K562 (cell line): ENCODE results near the gene CCNB1IP1. TPM values are rescaled to one million over a fixed set of nuclear protein-coding genes. Genes with fewer than 3 reads are reported as not detected.

Experiments used
- ARID2 ChIP-seq: fragments of 450-650 bp; IDR thresholded peaks from 2 replicates; pipeline ENCODE4 v1.6.1; 2017; ENCODE audit warnings: antibody characterized with exemption, mild to moderate bottlenecking
- ATF6 ChIP-seq: sonication (generic); formaldehyde crosslinking; IDR thresholded peaks from 2 replicates; pipeline ENCODE4 v1.4.0; 2020; ENCODE audit warnings: mild to moderate bottlenecking, missing genetic modification reagents
- FOXA3 ChIP-seq, 2 experiments: fragments of 450-650 bp in 1 of 2; sonication (generic) in 1 of 2; formaldehyde crosslinking; IDR thresholded peaks in 1 of 2; conservative IDR thresholded peaks in 1 of 2; 2 replicates each; pipeline versions ENCODE4 v1.4.0 to v1.8.0; 2020 to 2022; ENCODE audit warnings: mild to moderate bottlenecking in 2 of 2, missing genetic modification reagents in 1 of 2
- GTF2E2 ChIP-seq: fragments of 200-800 bp; sonication (Bioruptor generic); IDR thresholded peaks from 2 replicates; pipeline ENCODE4 v1.6.1; 2016; ENCODE audit warnings: missing genetic modification characterization, missing compliant biosample characterization
- HDAC3 ChIP-seq: fragments of 450-650 bp; IDR thresholded peaks from 2 replicates; pipeline ENCODE4 v1.6.1; 2018; ENCODE audit warnings: borderline replicate concordance, mild to moderate bottlenecking, moderate library complexity; ENCODE audit not compliant: partially characterized antibody
- HLTF ChIP-seq: fragments of 450-650 bp; IDR thresholded peaks from 2 replicates; pipeline ENCODE4 v1.6.1; 2016
- MAX ChIP-seq: sonication (generic); formaldehyde crosslinking; IDR thresholded peaks from 2 replicates; pipeline ENCODE4 v1.9.0; 2022; ENCODE audit warnings: mild to moderate bottlenecking, missing genetic modification reagents
- MEIS2 ChIP-seq: fragments of 450-650 bp; IDR thresholded peaks from 2 replicates; pipeline ENCODE4 v1.6.1; 2014; ENCODE audit warnings: mild to moderate bottlenecking; ENCODE audit not compliant: partially characterized antibody
- NCOA1 ChIP-seq: fragments of 450-650 bp; IDR thresholded peaks from 2 replicates; pipeline ENCODE4 v1.6.1; 2016; ENCODE audit warnings: low read depth
- PCBP1 ChIP-seq: fragments of 200-400 bp; formaldehyde crosslinking; IDR thresholded peaks from 2 replicates; pipeline ENCODE4 v1.6.1; 2018; ENCODE audit warnings: mild to moderate bottlenecking, low read depth, low read length; ENCODE audit not compliant: poor library complexity, severe bottlenecking
- PREB ChIP-seq: sonication (generic); formaldehyde crosslinking; IDR thresholded peaks from 2 replicates; pipeline ENCODE4 v1.8.1; 2023; ENCODE audit warnings: mild to moderate bottlenecking, missing genetic modification reagents
- RFX5 ChIP-seq: IDR thresholded peaks from 2 replicates; pipeline ENCODE4 v1.6.1; 2011; ENCODE audit warnings: low read depth, mild to moderate bottlenecking, improper control_type of control experiment, low read length
- SIN3A ChIP-seq, 2 experiments: fragments of 150-350 bp in 1 of 2; IDR thresholded peaks; 2 replicates each; pipeline ENCODE4 v1.6.1; 2011 to 2016; ENCODE audit warnings: borderline replicate concordance in 2 of 2, low read depth in 2 of 2, low read length in 2 of 2, mild to moderate bottlenecking in 2 of 2, moderate library complexity in 2 of 2; ENCODE audit not compliant: control insufficient read depth in 1 of 2
- SP2 ChIP-seq: IDR thresholded peaks from 2 replicates; pipeline ENCODE4 v1.6.1; 2011; ENCODE audit warnings: mild to moderate bottlenecking, low read depth, low read length, moderate library complexity; ENCODE audit not compliant: poor library complexity, severe bottlenecking; ENCODE audit errors: extremely low read depth
- TFE3 ChIP-seq: fragments of 450-650 bp; formaldehyde crosslinking; IDR thresholded peaks from 2 replicates; pipeline ENCODE4 v1.4.0; 2020; ENCODE audit warnings: mild to moderate bottlenecking, mixed read lengths
- ZNF217 ChIP-seq: sonication (generic); formaldehyde crosslinking; IDR thresholded peaks from 2 replicates; pipeline ENCODE4 v1.8.0; 2022; ENCODE audit warnings: mild to moderate bottlenecking, missing genetic modification reagents
- ZNF280B ChIP-seq: fragments of 250-450 bp; sonication (Bioruptor Pico); IDR thresholded peaks from 2 replicates; pipeline ENCODE4 v1.5.1; 2021; ENCODE audit warnings: mild to moderate bottlenecking
- ZNF354B ChIP-seq: fragments of 250-450 bp; sonication (Bioruptor Pico); IDR thresholded peaks from 2 replicates; pipeline ENCODE4 v1.4.0; 2020
- ZNF41 ChIP-seq: fragments of 250-450 bp; sonication (Bioruptor Pico); conservative IDR thresholded peaks from 2 replicates; pipeline ENCODE4 v1.4.0; 2020; ENCODE audit warnings: mild to moderate bottlenecking
- ZSCAN29 ChIP-seq: fragments of 450-650 bp; IDR thresholded peaks from 2 replicates; pipeline ENCODE4 v1.6.1; 2017
- polyA plus RNA-seq, 8 experiments: library from polyadenylated mRNA; depleted of rRNA in 4 of 8; stranded (reverse) in 5 of 8; unstranded in 3 of 8; fragments of >200 nt; fragmentation: Nextera tagmentation in 2 of 8; fragmentation: Illumina TruSeq in 1 of 8; extraction: Ambion mirVana in 2 of 8; extraction: Trizol in 1 of 8; gene quantifications; 2 replicates each; pipeline versions ENCODE4 v1.2.1 to v1.2.3, GENCODE V29; 2011 to 2014; ENCODE audit warnings: inconsistent platforms in 1 of 8, missing spikeins in 1 of 8
- total RNA-seq, 7 experiments: library from RNA; depleted of rRNA in 6 of 7; stranded (reverse); fragments of >200 nt in 6 of 7; fragmentation: Illumina TruSeq in 2 of 7; extraction: Trizol in 2 of 7; gene quantifications; 2 replicates each; pipeline versions ENCODE4 v1.2.1 to v1.2.3, GENCODE V29; 2011 to 2021; ENCODE audit warnings: low replicate concordance in 1 of 7

Gene CCNB1IP1
- total and polyA plus RNA-seq, 9 of the 15 experiments (the other 6 are each of a cell fraction or from before 2014, with no cell fraction given), result 51.8 to 152 (median 81.0) TPM

GRCh38 chr14:20305265-20306078 lies 27.6 kb downstream of the CCNB1IP1 start, which contains the start of gene TTC5 (continued):
- TF ChIP-seq ARID2 (no peak), MEIS2 (no peak), RFX5 (no peak), ATF6 (CRISPR knock-in tag) (no peak), ZSCAN29 (no peak), MAX (CRISPR knock-in tag) (no peak; the same call in 1 of the 2 replicates), ZNF41 (no peak), ZNF354B (CRISPR knock-in tag) (no peak), FOXA3 (CRISPR knock-in tag; conservative IDR thresholded peaks at IDR 0.05 in 1 of 2, IDR thresholded peaks at IDR 0.05 in 1 of 2) (no peak), SP2 (peak; percentile 94), PCBP1 (no peak), PREB (CRISPR knock-in tag) (no peak), NCOA1 (0 out of 2 replicates have a peak, but pooled peaks have one; percentile 41), TFE3 (CRISPR knock-in tag) (no peak), ZNF280B (CRISPR knock-in tag) (no peak), GTF2E2 (tag) (no peak), HDAC3 (peak; percentile 43), SIN3A (IDR thresholded peaks at IDR 0.05; ENCODE audit: borderline replicate concordance in 2 of 2, control insufficient read depth in 1 of 2, low read depth in 2 of 2, low read length in 2 of 2) (peak; percentile 79 to 83; a peak in 2 of 4 replicates), ZNF217 (CRISPR knock-in tag) (no peak), HLTF (no peak)
